GM19397 (cell line): ENCODE results near the gene OR10P1.

Experiments
- ATAC-seq: cut with Tn5 transposase; IDR thresholded peaks from one replicate; pipeline ENCODE4 v1.9.1; 2021; ENCODE audit warnings: mild to moderate bottlenecking, moderate library complexity; ENCODE audit not compliant: unreplicated experiment

OR10P1 gene

GRCh38 chr12:55651299-55651683 is 14.6 kb downstream of the OR10P1 start:
- no peak for ATAC-seq

DNA sequence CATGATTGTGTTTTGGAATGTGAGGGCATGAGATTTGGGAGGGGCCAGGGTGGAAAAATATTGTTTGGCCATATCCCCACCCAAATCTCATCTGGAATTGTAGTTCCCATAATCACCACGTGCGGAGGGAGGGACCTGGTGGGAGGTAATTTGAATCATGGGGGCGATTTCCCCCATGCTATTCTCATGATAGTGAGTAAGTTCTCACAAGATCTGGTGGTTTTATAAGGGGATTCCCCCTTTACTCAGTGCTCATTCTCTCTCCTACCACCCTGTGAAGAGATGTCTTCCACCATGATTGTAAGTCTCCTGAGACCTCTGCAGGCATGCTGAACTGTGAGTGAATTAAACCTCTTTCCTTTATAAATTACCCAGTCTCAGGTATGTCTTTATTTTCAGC is 15.7 kb downstream of the OR10P1 start:
- no peak for ATAC-seq

DNA sequence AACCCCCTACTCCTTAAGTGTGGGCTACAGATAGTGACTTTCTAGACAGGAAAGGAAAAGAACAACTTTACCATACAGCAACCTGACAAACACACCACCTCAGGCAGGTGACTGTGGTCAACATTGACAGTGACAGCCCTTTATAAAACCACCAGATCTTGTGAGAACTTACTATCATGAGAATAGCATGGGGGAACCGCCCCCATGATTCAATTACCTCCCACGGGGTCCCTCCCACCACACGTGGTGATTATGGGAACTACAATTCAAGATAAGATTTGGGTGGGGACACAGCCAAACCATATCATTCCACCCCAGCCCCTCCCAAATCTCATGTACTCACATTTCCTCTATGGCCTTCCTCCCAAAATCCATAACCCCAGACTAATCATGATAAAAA is 16.3 kb downstream of the OR10P1 start:
- no peak for ATAC-seq

DNA sequence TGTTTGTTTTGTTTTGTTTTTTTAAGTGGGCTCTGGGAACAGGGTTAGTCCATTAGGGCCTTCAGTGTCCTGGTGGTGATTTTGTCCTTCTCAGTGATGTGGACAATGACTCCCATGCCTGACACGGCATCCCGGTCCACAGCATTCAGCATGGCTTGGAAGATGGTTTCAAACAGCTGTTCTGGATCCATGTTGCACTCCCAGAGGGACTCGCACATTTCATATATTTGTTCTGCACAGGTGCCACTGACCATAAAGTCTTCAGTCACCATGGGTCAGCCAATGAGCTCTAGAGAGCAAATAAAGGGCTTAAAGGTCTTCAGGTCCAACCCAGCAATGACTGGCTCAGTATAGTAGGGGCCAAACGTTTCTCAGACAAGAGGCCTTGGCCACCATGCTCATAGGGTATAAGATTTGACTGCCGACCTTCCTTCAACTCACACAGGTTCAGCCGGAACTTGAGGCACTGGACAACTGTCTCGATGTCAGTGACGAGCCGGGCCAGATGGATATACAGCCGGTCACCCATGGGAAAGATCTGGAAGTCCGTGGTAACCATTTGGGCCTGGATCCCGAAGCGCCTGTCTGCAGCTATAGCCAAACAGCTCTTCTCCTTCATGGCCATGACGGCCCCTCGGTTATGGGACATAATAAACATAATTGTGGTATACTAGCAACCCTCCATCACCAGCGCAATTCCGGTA is 18.0 kb downstream of the OR10P1 start:
- no peak for ATAC-seq

DNA sequence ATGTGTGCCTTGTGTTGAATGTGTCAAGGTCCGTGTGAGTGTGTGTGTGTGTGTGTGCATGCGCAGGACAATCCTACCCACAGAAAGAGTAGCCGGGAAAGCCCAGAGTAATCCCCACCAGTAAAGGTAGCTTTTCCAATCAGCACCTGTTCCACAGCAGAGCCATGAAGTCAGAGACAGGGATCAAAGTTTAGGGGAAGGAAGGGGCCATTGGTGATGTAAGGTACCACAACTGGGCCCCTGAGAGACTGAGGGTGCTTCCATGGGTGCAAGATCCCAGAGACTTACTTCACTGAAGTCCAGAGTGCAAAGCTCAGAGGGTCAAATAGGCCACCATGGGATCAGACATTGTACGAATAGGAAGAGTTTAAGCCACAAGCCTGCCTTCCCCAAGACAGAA is 20.5 kb downstream of the OR10P1 start:
- ATAC-seq: no peak

- no peak for ATAC-seq
Observed at GRCh38 chr12:55658212-55658611, 21.5 kb downstream of the OR10P1 start.

- no peak for ATAC-seq
Observed at GRCh38 chr12:55658635-55659391, 22.1 kb downstream of the OR10P1 start.

DNA sequence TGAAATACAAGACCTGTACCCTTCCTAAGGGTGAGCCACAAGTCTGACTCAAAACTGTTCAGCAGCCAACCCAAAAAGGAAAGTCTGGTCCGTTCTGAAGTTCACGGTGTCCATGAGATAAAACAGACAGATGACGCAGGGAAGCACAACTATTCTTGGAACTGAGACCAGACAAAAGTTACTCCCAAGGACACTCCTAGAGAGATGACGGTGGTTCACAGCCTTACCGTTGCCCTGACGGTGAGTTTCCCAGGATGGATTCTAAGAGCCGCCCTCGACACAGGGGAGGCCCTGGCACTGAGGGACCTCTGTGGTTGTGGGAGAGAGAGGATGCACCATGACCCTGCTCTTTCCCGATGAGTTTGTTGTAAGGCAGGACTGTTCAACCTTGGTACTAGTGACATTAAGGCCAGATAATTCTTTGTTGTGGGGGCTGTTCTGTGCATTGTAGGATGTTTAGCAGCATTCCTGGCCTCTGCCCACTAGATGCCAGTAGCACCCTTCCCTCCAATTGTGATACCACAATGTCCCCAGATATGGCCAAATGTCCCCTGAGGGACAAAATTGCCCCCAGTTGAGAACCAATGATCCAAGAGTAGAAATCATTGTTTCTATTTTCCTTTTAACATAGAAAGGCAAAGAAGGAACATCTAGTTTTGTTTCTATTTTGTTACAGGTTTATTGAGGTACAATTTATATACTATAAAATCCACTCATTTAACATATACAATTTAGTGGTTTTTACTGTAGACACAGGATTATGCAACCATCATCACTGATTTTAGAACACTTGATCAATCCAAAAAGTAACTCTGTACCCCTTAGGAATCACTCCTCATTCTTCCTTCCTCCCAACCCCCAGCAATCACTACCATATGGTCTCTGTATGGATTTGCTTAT is 23.0 kb downstream of the OR10P1 start:
- no peak for ATAC-seq

- ATAC-seq: no peak
Observed at GRCh38 chr12:55663391-55663790, 26.7 kb downstream of the OR10P1 start.

DNA sequence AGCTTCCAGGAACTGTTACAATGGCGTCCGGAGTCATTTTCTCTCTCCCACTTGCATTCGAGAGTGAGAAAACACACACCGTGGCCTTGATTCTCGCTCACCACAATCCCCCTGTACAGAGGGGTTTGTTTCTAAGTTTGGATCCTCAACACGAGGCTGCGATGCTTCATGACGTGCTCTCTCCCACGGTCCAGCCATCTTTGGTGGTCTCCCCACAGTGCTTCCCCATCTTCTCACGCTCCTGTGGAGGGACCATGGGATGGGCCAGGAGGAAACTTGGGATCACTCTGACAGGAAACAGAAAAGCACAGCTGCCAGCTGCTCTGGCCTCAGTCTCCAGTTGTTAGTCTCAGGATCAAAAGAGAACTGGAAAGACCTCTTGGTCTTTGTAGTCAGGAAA is 28.1 kb downstream of the OR10P1 start:
- ATAC-seq: no peak

- no peak for ATAC-seq
Observed at GRCh38 chr12:55666508-55666907, 29.8 kb downstream of the OR10P1 start.

DNA sequence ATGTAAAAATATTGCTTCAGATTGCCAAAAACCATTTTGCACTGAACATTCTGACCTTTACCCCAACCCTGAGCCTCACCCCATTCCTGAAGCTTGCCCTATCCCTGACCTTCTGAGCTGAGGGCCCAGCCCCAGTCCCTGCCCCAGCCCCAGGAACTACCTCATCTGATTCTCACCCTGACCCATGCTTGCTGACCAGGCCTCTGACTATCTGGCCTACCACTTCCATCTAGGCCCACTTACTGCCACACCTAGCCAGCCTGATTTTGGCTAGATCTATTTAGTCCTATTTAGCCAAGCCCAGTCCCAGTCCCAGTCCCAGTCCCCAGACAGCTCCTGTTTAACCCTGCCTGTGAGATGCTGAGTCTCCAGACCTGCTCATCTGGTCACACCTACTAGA is 33.6 kb downstream of the OR10P1 start:
- no peak for ATAC-seq

DNA sequence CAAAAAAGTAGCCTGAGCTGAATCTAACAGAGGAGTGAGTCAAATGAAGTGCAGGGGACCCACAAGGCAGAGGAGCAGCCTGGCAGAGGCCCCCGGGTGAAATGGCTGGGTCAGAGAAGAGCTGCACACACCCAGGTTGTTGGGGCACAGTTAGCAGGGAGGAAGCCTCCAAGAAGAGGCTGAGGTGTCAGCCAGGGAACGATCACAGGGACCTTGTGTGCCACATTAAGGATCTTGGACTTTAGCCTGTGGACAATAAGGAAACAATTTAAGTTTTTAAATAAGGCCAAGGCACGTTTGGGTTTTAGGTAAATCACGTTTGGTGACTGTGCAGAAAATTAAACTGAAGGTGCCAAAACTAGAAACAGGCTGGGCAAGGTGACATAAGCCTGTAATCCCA is 35.1 kb downstream of the OR10P1 start:
- ATAC-seq: no peak

GRCh38 chr12:55673638-55674037 is 36.9 kb downstream of the OR10P1 start:
- ATAC-seq: peak; percentile 98

- ATAC-seq: no peak
Observed at GRCh38 chr12:55675666-55676065, 39.0 kb downstream of the OR10P1 start.

DNA sequence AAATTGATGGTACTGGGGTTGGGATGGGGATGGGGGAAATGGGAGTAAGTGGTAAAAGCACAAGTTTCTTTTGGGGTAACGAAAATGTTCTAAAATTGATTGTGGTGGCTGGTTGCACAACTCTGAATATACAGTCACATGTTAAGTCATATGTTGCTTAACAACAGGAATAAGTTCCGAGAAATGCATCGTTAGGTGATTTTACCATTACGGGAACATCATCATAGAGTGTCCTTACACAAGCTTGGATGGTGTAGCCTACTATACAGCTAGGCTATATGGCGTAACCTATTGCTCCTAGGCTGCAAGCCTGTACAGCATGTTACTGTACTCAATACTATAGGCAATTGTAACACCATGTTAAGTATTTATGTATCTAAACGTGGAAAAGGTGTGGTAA is 40.0 kb downstream of the OR10P1 start:
- no peak for ATAC-seq

GRCh38 chr12:55679691-55680090 is 43.0 kb downstream of the OR10P1 start:
- no peak for ATAC-seq

- ATAC-seq: no peak
Observed at GRCh38 chr12:55681142-55682077, 44.7 kb downstream of the OR10P1 start.

GRCh38 chr12:55682087-55682796 is 45.5 kb downstream of the OR10P1 start:
- ATAC-seq: no peak

DNA sequence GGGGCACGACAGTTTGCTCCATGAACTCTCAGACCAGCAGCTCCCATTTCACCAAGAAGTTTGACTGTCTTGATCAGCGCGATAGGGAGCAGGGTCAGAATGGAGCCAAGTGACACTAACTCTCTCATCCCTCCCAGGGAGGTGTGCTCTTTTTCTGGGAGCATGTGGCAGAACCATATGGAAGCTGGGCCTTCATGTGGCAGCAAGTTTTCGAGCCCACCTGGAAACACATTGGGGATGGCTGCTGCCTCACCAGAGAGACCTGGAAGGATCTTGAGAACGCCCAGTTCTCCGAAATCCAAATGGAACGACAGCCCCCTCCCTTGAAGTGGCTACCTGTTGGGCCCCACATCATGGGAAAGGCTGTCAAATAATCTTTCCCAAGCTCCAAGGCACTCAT is 47.0 kb downstream of the OR10P1 start:
- ATAC-seq: no peak
